Measurements from ENCODE around the gene AKAP11.

The AKAP11 gene

DNA sequence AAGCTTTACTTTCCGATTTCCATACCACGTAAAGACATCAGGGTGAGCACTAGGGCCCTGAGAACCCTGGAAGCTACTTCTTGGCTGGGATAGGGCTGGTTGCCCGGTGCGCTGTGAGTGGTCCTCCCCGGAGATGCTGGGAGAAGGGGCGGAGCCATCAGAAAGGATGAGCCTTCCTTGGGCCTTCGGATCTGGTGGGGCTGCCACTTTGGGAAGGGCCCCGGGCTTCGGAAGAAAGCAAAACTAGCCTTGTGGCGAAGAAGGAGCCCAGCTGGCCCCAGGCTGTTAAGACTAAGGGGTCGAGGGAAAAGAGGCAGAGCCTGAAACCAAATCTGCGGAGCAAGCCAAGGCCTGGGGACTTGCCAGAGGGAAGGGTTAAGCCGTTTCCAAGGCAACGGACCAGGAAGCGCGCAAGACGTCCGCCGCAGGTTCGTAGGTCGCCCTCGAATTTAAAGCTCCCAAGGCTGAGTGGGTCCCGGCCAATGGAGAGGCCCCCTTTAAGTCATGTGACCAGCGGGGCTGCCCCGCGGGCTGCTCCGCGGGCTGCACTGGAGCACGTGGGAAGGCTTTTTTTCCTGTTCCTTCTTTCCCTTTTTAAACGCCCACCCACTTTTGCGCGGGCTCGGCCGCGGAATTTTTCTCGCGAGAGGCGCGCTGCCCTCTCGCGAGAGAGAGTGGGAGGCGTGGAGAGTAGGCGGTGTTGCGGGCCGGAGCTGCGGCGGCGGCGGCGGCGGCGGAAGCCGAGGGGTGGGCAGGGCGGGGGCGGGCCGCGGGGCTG, 426 bp upstream of the AKAP11 start:
- in situ Hi-C loops (cut with MboI; ENCODE audit: low sequenced_read_pairs), result no loop called here

DNA sequence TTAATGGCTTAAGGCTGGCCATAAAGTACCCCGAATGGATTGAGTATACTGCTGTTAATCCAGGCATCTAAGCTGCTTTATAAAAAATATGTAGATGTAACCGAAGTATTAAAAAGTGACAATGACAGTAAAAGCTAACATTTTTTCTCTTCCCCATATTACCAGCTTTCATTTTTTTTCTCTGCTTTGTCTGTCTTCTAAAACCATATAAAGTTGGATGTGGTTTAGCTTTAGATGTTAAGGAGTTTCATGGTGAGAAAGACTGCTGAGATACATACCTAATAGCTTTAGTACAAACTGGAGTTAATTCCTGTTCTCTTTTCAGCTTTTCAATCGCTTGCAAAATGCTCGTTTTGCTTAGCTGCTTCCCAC, 838 bp downstream of the AKAP11 start:
- in situ Hi-C loops (cut with MboI; ENCODE audit: low sequenced_read_pairs), result no loop called here

DNA sequence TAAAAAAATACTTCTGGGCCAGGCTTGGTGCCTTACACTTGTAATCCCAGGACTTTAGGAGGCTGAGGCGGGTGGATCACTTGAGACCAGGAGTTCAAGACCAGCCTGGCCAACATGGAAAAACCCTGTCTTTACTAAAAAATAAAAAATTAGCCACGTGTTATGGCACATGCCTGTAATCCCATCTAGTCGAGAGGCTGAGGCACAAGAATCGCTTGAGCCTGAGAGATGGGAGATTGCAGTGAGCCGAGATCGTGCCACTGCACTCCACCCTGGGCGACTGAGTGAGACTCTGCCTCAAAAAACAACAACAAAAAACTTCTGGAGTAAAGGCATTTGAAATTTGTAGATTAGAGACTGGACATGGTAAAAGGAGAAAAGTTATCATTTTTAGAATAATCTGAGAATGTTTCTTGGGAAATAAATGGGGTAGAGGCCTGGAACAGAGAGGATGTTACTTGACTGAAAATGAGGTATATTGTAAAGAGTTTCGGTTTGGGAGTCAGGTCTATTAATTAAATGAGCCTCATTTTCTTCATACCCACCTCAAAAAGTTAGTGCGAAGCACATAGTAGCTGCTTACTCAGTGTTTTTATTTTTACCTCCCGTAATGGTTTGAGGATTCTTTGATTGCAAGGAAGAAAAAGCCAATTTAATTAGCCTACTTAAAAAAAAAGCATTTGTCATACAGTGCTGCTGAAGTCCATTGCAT, 2.6 kb downstream of the AKAP11 start:
- in situ Hi-C loops (cut with MboI; ENCODE audit: low sequenced_read_pairs), result no loop called here

DNA sequence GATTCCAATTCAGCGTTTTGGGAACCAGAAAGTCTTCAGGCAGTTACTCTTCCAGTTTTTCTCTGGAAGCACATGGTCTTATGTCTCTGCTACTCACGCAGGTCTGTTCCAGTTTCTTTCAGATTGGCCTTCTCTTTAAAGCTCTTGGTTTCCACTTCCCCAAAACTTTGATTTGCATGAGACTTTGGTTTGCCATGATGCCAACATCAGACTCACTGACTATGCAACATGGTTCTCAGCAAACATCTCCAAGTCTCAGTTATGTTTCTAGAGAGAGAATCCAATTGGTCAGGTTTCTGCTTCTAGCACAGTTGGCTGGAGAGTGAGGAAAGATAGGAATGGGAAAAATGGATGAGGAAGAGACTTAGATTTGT, 3.1 kb downstream of the AKAP11 start:
- in situ Hi-C loops (cut with MboI; ENCODE audit: low sequenced_read_pairs), result no loop called here

DNA sequence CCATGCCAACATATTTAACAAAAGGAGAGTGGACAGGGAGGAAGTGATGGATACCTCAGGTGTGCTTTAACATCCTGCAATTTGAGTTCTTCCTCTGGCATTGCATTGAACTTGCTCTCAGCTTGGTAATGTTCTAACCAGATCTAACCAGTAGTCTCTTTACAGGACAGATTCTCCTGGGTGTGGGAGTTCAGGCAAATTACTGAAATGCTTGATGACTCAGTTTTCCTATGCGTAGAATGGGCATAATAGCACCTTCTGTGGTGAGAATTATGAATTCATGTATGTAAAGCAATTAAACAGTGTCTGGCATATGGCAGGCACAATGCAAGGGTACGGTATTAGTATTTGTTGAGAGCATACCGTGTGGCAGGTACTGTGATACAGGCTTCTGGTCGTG, 3.6 kb downstream of the AKAP11 start:
- in situ Hi-C loops (cut with MboI; ENCODE audit: low sequenced_read_pairs), result no loop called here

DNA sequence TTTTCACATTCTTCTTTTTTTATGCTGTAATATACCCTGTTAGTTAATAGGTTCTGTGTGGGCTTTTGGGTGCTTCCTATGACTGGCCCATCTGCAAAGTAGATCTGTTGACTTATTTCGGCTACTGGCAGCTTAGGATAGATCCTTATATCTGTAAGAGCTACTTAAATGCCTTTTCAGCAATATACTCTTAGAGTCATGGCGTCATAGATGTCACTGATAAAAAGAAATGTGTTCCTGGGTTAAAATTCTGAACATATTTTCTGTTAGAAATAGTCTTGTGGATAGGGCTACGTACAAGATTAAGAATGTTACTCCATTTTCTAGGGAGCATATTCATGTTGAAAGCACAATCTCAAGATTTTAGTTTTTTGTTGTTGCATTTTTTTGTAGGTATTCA, 4.7 kb downstream of the AKAP11 start:
- in situ Hi-C loops (cut with MboI; ENCODE audit: low sequenced_read_pairs), result no loop called here

DNA sequence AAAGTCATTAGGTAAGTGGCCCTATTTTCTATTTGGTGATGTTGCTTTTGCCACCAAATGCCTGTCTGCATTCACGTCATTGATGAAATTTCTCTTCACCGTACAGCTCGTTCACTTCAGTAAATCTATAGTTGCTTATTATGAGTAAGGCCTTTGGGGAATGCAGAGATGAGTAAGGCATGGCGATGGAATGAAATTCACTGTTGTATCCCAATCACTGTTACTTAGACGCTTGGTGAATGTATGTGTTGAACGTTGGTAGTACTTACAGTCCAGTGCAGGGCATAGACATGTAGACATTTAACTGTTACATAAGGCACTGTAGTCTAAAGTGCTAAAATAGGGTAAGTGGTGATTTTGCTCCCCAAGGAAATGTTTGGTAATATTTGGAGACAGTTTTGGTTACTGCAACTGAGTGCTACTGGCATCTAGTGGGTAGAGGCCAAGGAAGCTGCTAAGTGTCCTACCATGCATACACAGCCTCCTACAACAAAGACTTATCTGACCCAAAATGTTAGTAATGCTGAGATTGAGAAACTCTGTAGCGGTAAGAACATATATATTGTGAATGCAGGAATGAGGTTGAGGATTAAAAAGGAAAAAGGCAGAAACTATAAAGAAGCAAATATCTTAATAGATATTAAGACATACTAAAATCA, 5.8 kb downstream of the AKAP11 start:
- in situ Hi-C loops (cut with MboI; ENCODE audit: low sequenced_read_pairs), result no loop called here

DNA sequence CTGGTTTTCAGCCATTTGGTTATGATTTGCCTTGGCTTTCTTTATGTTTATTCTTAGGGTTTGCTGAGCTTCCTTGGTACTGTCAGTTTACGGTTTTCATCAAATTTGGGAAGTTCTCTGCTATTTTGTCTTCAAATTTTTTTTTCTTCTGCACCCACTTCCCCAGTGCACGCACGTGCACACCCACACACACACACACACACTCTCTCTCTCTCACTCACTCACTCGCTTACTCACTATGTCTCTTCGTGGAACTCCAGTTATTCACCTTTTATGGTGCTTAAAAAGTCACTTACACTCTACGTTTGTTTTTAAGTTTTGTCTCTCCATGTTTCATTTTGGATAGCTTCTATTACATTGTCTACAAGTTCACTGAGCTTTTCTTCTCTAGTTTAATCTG, 7.1 kb downstream of the AKAP11 start:
- in situ Hi-C loops (cut with MboI; ENCODE audit: low sequenced_read_pairs), result no loop called here

DNA sequence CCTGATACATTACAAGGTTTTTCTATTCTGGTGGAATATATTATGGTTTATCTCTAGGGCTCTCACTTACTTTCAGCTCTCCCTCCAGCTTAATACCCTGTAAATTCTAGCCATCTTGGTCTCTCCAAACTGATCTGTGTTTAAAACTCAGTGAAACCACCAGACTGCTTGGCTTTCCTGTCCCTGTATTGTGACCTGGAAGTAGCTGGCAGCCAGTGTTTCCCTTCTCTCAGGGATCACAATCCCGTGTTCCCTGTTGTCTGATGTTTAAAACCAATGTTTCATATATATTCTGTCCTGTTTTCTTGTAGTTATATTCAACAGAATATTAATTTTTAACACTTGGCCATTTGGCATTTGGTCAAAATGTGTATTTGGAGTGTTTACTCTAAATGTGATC, 8.0 kb downstream of the AKAP11 start:
- in situ Hi-C loops (cut with MboI; ENCODE audit: low sequenced_read_pairs), result no loop called here

DNA sequence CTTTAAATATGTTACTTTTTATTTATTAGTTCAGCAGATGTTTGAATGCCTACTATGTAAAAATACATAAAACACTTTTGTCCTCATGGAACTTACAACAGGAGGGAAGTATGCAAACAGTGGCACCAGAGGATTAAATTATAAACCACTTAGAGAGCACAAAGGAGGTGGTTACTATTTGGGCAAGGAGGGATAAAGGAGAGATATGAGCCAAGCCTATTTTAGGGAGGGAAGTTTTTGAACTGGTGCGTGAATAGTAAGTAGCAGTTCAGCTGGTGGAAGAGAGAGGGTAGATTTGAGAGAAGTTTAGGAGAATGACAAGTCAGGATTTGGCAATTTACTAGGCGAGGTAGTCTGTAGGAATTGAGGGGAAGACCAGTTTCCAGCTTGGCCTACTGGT, 8.6 kb downstream of the AKAP11 start:
- in situ Hi-C loops (cut with MboI; ENCODE audit: low sequenced_read_pairs), result no loop called here

DNA sequence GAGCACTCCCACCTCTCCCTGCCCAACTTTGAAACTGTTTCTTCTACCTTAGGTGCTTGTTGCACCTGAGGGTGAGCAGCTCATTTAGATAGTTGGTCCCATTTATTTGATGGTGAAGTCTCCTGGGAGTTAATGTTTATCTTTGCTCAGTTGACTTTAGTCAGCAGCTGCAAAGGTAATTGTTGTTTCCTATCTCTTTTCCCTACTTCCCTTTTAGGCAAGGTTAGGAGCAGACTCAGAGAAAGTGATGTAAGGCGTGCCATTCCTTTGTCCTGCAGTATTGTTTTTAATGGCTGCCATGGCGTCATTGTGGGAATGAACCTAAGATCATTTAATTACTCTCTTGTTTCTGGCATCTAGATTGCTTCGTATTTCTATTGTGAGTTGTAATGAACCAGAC, 11.6 kb downstream of the AKAP11 start:
- in situ Hi-C loops (cut with MboI; ENCODE audit: low sequenced_read_pairs), result no loop called here

DNA sequence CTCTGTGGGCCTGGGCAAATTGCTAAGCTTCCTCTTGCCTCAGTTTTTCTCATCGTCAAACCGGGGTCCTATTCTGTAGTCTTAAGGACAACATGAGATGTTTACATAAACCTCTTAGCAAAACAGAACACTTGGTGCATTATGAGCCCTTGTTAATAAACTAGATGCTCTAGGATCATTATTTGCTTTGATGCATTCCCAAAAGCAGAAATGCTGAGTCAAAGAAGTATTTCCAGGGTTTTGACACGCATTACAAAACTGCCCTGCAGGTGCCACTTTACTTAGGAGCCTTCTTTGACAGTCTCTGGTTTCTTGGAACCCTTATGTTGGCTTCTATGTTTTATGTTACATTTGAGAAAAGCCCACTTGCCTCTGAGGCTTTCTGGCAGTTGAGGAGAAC, 12.1 kb downstream of the AKAP11 start:
- in situ Hi-C loops (cut with MboI; ENCODE audit: low sequenced_read_pairs), result no loop called here

DNA sequence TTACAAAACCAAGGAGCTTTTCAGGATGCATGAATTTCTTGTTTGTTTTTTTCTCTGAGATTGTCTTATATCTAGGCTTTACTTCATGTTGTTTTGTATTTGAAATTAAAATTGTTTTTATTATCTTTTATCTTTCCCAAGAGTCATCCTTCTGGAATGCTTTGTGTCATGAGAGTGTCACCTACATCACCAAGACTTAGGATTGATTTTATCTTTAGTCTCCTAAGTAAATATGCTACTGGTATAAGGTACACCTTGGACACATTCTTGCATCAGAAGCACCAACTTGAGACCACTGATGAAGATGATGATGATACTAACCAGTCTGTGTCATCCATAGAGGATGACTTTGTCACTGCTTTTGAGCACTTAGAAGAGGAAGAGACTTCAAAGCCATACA, 26.4 kb downstream of the AKAP11 start:
- in situ Hi-C loops (cut with MboI; ENCODE audit: low sequenced_read_pairs), result no loop called here

DNA sequence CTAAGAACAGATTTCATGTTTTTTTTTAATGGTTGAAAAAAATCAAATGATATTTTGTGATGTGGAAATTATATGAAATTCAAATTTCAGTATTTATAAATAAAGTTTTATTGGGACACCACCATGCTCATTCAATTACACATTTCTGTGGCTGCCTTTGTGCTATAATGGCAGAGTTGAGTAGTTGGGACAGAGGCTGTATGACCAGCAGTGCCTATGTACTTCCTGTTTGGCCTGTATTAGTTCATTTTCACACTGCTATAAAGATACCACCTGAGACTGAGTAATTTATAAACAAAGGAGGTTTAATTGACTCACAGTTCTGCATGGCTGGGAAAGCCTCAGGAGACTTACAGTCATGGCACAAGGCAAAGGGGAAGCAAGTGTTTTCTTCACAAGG, 33.6 kb downstream of the AKAP11 start:
- in situ Hi-C loops (cut with MboI; ENCODE audit: low sequenced_read_pairs), result no loop called here

DNA sequence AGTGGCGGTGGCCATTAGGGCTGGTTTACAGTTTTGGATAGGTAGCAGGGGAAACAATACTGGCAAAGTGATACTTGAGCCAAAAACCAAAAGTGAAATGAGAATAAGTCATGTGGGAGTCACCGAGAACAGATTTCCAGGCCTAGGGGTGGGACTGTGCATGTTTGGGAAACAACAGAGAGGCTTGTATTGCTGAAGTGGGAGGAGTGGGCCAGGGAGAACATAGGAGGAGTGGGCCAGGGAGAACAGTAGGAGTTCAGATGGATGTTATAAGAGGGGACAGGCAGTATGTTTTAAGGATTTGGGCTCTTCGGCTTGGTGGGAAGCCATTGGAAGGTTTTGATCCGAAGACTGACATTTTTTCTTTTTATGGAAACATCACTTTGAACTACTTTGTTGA, 35.5 kb downstream of the AKAP11 start:
- in situ Hi-C loops (cut with MboI; ENCODE audit: low sequenced_read_pairs), result no loop called here

DNA sequence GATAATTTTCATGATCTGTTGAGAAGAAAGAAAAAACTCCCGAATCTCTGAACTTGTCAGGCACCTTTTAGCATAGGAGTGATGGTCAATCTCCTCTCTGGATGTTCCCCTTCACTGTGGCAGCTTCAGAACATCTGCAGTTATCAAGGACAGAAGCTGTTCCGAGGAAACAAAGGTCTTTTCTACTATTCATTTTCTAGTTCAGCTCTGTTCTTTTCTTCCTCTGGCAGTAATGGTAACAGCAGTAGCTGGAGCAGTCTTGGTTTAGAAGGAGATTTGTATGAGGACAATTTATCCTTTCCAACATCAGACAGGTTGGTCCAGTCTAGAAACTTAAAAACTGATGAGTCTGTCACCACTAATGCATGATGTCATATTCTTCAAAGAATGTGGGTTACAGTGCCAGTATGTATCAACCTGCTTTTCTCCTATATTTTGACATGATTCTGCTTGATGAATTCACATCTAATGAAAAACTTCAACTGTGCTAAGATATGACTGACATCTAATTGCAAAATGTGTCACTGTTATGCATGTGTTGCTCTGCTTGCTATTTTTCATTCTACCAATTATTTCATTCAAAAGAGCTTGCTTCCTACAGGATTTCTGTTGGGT, 41.0 kb downstream of the AKAP11 start:
- in situ Hi-C loops (cut with MboI; ENCODE audit: low sequenced_read_pairs), result no loop called here

DNA sequence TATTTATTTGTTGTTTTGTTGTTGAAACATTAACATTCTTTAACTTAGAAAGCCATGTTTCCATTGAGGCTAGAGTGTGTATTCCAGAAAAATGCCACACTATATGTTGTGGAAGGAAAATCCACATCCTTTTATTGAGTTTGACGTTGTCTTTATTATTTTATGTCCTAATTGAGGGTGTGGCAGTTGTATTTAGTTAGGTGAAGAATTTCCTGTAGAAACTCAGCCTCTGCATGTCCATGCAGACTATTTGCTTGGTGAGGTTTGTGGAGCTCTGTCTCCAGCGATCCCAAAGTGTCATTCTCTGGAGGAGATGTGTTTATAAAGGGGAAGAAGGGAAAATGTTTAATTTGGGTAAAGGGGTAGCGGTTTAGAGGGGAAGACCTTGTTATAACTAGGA, 46.6 kb downstream of the AKAP11 start:
- in situ Hi-C loops (cut with MboI; ENCODE audit: low sequenced_read_pairs), result no loop called here

DNA sequence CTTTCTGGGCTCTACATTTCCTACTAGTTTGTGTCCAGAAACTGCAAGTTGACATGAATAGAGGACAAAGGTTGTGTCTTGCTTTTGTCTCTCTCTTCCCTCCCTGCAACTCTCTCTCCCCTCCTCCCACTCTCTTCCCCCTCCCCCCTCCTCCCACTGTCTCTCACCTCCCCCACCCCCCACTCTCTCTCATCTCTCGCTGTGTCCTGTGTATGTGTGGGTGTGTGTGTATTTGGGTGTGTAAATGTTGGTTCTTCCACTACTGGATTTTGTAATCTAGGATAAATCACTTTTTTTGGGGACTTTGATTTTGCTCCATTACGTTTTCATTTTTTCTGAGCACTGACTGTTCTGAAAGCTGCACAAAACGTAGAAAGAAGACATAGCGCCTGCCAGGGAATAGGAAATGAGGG, 48.4 kb downstream of the AKAP11 start:
- in situ Hi-C loops (cut with MboI; ENCODE audit: low sequenced_read_pairs), result no loop called here

DNA sequence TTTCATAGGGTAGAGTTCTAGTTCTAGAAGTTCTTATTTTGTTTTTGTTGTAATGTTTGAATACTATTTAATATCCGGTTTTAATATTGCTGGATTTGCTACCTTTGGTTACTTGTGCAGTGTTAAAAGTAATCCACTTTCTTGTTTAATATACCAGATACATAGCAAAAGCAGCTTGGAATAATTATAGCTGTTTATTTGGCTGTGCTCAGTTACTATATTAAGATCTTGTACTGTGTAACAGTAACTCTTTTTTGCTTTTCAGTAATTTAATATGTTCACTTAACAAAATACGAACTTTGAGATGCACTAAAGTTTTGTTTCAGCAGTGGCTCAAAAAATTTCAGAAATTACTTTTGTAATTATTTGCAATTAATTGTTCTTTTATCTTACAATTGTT, 50.9 kb downstream of the AKAP11 start:
- in situ Hi-C loops (cut with MboI; ENCODE audit: low sequenced_read_pairs), result no loop called here

DNA sequence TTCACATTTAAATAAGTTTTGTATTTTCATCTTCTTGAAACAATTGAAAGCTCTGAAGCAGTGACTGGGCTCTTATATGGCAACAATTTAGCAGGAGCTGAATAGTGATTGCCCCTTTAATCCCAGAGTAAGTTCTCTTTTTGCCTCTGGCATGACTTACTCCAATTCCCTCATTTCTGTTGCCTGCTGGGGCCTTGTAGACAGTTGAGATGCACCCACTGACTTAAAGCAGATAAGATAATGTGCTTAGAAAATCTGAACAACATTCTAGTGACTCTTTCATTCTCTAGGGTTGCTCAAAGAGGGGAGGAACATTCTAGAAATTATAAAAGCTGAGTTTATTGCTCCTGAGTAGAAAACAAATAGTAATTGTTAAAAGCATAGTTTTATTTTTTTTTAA, 52.8 kb downstream of the AKAP11 start:
- in situ Hi-C loops (cut with MboI; ENCODE audit: low sequenced_read_pairs), result no loop called here

DNA sequence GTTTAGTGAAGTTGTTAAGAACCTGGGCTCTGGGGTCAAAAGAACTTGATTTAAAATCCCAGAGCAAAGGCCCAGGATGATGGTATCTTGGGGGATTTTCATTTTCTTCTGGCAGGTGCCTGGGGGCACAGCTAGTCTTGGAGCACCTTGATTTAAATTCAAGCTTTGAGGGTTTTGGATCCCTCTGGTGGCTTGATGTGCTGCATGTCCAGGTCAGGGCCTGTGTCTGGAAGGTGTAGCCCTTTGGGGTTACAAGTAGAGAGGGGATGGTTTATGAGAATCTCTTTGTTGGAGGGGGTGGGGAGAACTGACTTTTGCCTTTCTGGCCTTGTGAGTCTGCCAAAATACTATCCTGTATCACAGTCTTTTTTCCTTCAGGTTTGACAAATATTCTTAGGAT, 55.8 kb downstream of the AKAP11 start:
- in situ Hi-C loops (cut with MboI; ENCODE audit: low sequenced_read_pairs), result no loop called here

DNA sequence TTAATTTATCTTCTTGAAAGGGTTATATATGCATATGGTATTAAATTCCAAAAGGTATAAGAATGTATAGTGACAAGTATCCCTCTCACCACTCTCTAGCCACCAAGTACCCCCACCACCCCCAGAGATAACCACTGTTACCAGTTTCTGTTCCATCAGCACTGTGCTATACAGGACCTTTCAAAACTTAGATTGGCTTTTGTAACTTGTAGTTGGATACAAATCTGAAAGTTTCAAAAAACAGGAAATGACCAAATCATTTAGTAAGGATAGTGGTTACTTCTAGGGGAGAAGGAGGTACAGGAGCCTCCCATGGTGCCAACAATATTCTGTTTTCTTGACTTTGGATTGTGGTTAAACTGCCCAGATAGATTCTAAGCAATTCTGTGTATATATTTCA, 56.7 kb downstream of the AKAP11 start:
- in situ Hi-C loops (cut with MboI; ENCODE audit: low sequenced_read_pairs), result no loop called here

All from hTERT RPE-1 (cell line).